K562 (cell line): ENCODE data around the gene ZDHHC24. TPM values are rescaled to one million over a fixed set of nuclear protein-coding genes. Genes with fewer than 3 reads are reported as not detected.

ENCODE experiments used
- DPF2 ChIP-seq: fragments of 450-650 bp; IDR thresholded peaks from 2 replicates; pipeline ENCODE4 v1.6.1; 2016
- IRF1 ChIP-seq: sonication (generic); formaldehyde crosslinking; IDR thresholded peaks from 2 replicates; pipeline ENCODE4 v1.8.0; 2022; ENCODE audit warnings: missing genetic modification reagents, mild to moderate bottlenecking, borderline replicate concordance
- KHSRP ChIP-seq: fragments of 450-650 bp; IDR thresholded peaks from 2 replicates; pipeline ENCODE4 v1.6.1; 2017
- MLX ChIP-seq, 2 experiments: fragments of 450-650 bp in 1 of 2; sonication (generic) in 1 of 2; formaldehyde crosslinking; conservative IDR thresholded peaks; 2 replicates each; pipeline versions ENCODE4 v1.4.0 to v1.8.1; 2020 to 2022; ENCODE audit warnings: mild to moderate bottlenecking in 1 of 2, missing genetic modification reagents in 1 of 2
- OTX1 ChIP-seq: fragments of 450-650 bp; formaldehyde crosslinking; IDR thresholded peaks from 2 replicates; pipeline ENCODE4 v1.4.0; 2022; ENCODE audit warnings: mild to moderate bottlenecking
- POLR2A ChIP-seq: fragments of 450-650 bp; conservative IDR thresholded peaks from 2 replicates; pipeline ENCODE4 v1.6.1; 2016
- PRMT5 ChIP-seq: sonication (generic); formaldehyde crosslinking; IDR thresholded peaks from 2 replicates; pipeline ENCODE4 v1.5.0; 2020; ENCODE audit warnings: missing genetic modification reagents
- SMARCE1 ChIP-seq: fragments of 450-650 bp; IDR thresholded peaks from 2 replicates; pipeline ENCODE4 v1.7.1; 2016; ENCODE audit warnings: mild to moderate bottlenecking
- TEAD1 ChIP-seq, 2 experiments: fragments of 450-650 bp in 1 of 2; sonication (generic) in 1 of 2; formaldehyde crosslinking; IDR thresholded peaks; 2 replicates each; pipeline versions ENCODE4 v1.4.0 to v1.8.0; 2020 to 2022; ENCODE audit warnings: mild to moderate bottlenecking in 2 of 2, missing genetic modification reagents in 1 of 2
- TSC22D4 ChIP-seq: fragments of 450-650 bp; IDR thresholded peaks from 2 replicates; pipeline ENCODE4 v1.6.1; 2016; ENCODE audit warnings: missing genetic modification characterization, missing biosample characterization, control low read depth
- YBX1 ChIP-seq: fragments of 450-650 bp; IDR thresholded peaks from 2 replicates; pipeline ENCODE4 v1.7.1; 2016; ENCODE audit warnings: mild to moderate bottlenecking
- YY1 ChIP-seq, 3 experiments: IDR thresholded peaks; 2 replicates each; pipeline ENCODE4 v1.6.1; 2011; ENCODE audit warnings: low read length in 2 of 3, mild to moderate bottlenecking in 2 of 3, moderate library complexity in 2 of 3, borderline replicate concordance in 1 of 3, control low read depth in 1 of 3, low read depth in 1 of 3; ENCODE audit not compliant: insufficient read depth in 3 of 3, insufficient replicate concordance in 2 of 3, control insufficient read depth in 1 of 3, insufficient read length in 1 of 3; ENCODE audit errors: extremely low read depth in 1 of 3
- ZBTB11 ChIP-seq, 3 experiments: fragments of 200-800 bp in 1 of 3; fragments of 250-450 bp in 1 of 3; fragments of 450-650 bp in 1 of 3; sonication (Bioruptor Pico) in 1 of 3; sonication (Bioruptor generic) in 1 of 3; formaldehyde crosslinking in 1 of 3; IDR thresholded peaks; 2 replicates each; pipeline versions ENCODE4 v1.6.1 to v1.8.0; 2016 to 2022; ENCODE audit warnings: mild to moderate bottlenecking in 2 of 3, missing genetic modification characterization in 2 of 3, missing compliant biosample characterization in 1 of 3, moderate library complexity in 1 of 3
- ZNF551 ChIP-seq: fragments of 250-450 bp; sonication (Bioruptor Pico); IDR thresholded peaks from 2 replicates; pipeline ENCODE4 v1.5.0; 2021; ENCODE audit warnings: mild to moderate bottlenecking, moderate library complexity
- polyA plus RNA-seq, 8 experiments: library from polyadenylated mRNA; depleted of rRNA in 4 of 8; stranded (reverse) in 5 of 8; unstranded in 3 of 8; fragments of >200 nt; fragmentation: Nextera tagmentation in 2 of 8; fragmentation: Illumina TruSeq in 1 of 8; extraction: Ambion mirVana in 2 of 8; extraction: Trizol in 1 of 8; gene quantifications; 2 replicates each; pipeline versions ENCODE4 v1.2.1 to v1.2.3, GENCODE V29; 2011 to 2014; ENCODE audit warnings: inconsistent platforms in 1 of 8, missing spikeins in 1 of 8
- total RNA-seq, 7 experiments: library from RNA; depleted of rRNA in 6 of 7; stranded (reverse); fragments of >200 nt in 6 of 7; fragmentation: Illumina TruSeq in 2 of 7; extraction: Trizol in 2 of 7; gene quantifications; 2 replicates each; pipeline versions ENCODE4 v1.2.1 to v1.2.3, GENCODE V29; 2011 to 2021; ENCODE audit warnings: low replicate concordance in 1 of 7
- TF ChIP-seq, protein P1 (sequence below): sonication (generic); formaldehyde crosslinking; IDR thresholded peaks from 2 replicates; pipeline ENCODE4 v1.8.0; 2022; ENCODE audit warnings: mild to moderate bottlenecking, low read depth, missing genetic modification reagents
- TF ChIP-seq, protein P2 (sequence below): fragments of 250-450 bp; sonication (Bioruptor Pico); IDR thresholded peaks from 2 replicates; pipeline ENCODE4 v1.8.0; 2021; ENCODE audit warnings: moderate library complexity, mild to moderate bottlenecking, inconsistent platforms
- TF ChIP-seq, protein P3 (sequence below): fragments of 250-450 bp; sonication (Bioruptor Pico); IDR thresholded peaks from 2 replicates; pipeline ENCODE4 v1.5.0; 2021

Gene ZDHHC24
- total and polyA plus RNA-seq, 9 of the 15 experiments (the other 6 are each of a cell fraction or from before 2014, with no cell fraction given), result 0.45 to 11.2 (median 2.7) TPM

DNA sequence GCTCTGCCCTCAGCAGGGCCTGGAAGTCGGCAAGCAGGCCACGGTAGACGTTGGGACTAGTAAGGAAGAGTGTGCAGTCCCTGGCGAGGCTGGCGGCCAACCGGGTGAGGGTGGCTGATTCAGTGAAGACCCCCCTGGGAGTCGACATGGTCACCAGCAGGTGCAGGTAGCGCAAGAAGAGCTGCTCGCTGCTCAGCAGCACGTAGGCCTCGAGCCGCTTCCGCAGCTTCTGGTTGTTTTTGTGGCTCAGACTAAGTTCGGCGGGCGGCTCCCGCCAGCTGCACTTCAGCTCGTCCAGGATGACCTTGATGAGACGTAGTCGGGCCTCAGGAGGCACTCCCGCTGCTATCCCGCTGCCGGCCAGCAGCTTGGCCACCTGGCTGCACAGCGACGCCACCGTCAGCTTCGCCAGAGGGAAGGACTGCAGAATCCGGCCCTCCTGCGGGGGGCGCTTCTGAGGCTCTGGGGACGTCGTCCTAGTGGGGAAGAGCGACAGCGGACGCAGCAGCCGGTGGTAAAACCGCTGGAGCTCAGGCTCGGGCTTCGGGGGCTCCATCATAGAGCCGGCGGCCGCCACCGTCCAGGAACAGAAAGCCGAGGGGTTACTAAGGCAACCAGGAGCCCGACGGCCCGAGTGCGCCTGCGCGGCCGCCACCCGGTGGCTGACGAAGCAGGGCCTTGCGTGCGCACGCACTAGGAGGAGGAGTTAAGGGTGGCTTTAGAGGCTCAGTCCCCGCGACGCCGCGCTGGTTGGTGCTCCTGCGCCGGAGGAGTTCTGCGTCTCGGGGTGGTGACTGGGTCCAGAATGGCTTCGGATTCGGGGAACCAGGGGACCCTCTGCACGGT lies 46.8 kb upstream of the ZDHHC24 start, which contains the start of the genes CCDC87 and CCS (continued):
- TF ChIP-seq TEAD1 (CRISPR knock-in tag; IDR thresholded peaks at IDR 0.05), result peak in 1 of 2 experiments; percentile 73; a peak in 1 of 4 replicates
- TF ChIP-seq OTX1 (CRISPR knock-in tag), result no peak
- no peak for TF ChIP-seq YBX1
- peak in 2 of 3 experiments; percentile 13 to 19 for TF ChIP-seq YY1 (IDR thresholded peaks at IDR 0.05; ENCODE audit: borderline replicate concordance in 1 of 3, control insufficient read depth in 1 of 3, extremely low read depth in 1 of 3, insufficient read depth in 3 of 3, insufficient read length in 1 of 3, insufficient replicate concordance in 2 of 3, low read depth in 1 of 3, low read length in 2 of 3)
- TF ChIP-seq, protein P1, sequence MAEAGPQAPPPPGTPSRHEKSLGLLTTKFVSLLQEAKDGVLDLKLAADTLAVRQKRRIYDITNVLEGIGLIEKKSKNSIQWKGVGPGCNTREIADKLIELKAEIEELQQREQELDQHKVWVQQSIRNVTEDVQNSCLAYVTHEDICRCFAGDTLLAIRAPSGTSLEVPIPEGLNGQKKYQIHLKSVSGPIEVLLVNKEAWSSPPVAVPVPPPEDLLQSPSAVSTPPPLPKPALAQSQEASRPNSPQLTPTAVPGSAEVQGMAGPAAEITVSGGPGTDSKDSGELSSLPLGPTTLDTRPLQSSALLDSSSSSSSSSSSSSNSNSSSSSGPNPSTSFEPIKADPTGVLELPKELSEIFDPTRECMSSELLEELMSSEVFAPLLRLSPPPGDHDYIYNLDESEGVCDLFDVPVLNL (CRISPR knock-in tag), result no peak
- TF ChIP-seq, protein P2, sequence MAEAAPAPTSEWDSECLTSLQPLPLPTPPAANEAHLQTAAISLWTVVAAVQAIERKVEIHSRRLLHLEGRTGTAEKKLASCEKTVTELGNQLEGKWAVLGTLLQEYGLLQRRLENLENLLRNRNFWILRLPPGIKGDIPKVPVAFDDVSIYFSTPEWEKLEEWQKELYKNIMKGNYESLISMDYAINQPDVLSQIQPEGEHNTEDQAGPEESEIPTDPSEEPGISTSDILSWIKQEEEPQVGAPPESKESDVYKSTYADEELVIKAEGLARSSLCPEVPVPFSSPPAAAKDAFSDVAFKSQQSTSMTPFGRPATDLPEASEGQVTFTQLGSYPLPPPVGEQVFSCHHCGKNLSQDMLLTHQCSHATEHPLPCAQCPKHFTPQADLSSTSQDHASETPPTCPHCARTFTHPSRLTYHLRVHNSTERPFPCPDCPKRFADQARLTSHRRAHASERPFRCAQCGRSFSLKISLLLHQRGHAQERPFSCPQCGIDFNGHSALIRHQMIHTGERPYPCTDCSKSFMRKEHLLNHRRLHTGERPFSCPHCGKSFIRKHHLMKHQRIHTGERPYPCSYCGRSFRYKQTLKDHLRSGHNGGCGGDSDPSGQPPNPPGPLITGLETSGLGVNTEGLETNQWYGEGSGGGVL (CRISPR knock-in tag), result no peak
- TF ChIP-seq, protein P3, sequence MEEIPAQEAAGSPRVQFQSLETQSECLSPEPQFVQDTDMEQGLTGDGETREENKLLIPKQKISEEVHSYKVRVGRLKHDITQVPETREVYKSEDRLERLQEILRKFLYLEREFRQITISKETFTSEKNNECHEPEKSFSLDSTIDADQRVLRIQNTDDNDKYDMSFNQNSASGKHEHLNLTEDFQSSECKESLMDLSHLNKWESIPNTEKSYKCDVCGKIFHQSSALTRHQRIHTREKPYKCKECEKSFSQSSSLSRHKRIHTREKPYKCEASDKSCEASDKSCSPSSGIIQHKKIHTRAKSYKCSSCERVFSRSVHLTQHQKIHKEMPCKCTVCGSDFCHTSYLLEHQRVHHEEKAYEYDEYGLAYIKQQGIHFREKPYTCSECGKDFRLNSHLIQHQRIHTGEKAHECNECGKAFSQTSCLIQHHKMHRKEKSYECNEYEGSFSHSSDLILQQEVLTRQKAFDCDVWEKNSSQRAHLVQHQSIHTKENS (CRISPR knock-in tag), result no peak
- TF ChIP-seq IRF1, result no peak
- no peak for TF ChIP-seq ZNF551
- TF ChIP-seq DPF2, result no peak; the same call in 1 of the 2 replicates
- TF ChIP-seq SMARCE1, result no peak
- no peak for TF ChIP-seq KHSRP
- TF ChIP-seq POLR2A, result peak; percentile 94
- TF ChIP-seq PRMT5, result no peak
- TF ChIP-seq ZBTB11 (CRISPR knock-in tag; IDR thresholded peaks at IDR 0.05), result 0 out of 6 replicates have a peak, but pooled peaks of 1 of the 3 experiments have one; percentile 44
- no peak for TF ChIP-seq TSC22D4 (tag)
- no peak for TF ChIP-seq MLX (CRISPR knock-in tag; conservative IDR thresholded peaks at IDR 0.05)
